Superior temporal gyrus (tissue), 1 donor: ENCODE results near the gene KLHL36.
"Not testable (repeated sequence)": the region's sequence is repeated elsewhere in the genome, so short reads cannot be mapped to it uniquely, and the experiment has no call there.

Experiments used
- DNase-seq: peaks from one replicate; pipeline ENCODE4 v3.0.0-alpha.2; 2016; ENCODE audit errors: extremely low spot score

The KLHL36 gene

DNA sequence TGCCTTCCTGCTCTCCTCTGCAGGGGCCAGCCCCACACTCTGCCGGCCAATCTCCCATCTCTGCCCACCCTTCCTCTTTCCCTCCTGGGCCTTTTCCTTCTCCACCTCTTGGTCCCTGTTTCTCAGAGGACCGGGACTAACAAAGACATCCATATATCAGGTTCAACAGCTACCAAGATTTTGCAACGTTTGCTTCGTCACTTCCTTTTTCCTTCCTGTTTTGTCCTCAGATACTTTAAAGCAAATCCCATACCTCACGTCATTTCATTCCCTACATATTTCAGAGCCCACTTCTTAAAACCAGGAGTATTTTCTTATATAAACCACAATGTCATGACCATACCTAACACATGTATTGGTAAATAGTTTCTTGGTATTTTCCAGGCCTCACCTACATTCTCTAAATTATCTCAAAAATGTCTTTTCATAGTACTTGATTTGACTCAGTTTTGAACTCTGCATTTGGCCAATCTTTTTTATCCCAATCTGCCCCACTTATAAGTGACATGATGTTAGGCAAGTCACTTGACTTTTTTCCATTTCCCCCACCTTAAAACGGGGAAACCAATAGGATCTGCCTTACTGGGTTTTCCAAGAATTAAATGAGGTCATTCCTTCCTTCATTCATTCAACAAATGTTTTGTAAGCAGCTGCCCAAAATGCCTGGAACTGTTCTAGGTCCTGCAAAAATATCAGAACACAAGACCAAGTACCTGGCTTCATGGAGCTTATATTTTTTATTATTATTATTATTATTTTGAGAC lies 44.3 kb downstream of the KLHL36 start:
- DNase-seq, result no peak

DNA sequence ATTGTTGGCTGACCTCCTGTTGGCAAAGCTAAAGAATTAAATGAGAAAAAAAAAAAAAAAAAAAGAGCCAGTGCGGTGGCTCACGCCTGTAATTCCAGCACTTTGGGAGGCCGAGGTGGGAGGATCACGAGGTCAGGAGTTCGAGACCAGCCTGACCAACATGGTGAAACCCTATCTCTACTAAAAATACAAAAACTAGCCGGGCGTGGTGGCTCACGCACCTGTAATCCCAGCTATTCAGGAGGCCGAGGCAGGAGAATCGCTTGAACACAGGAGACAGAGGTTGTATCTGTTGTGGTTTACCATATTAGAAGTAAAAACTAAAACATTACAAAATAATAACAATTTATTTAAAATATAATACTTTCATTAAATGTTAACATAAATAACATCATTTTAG lies 45.6 kb downstream of the KLHL36 start:
- DNase-seq, result not testable (repeated sequence)

DNA sequence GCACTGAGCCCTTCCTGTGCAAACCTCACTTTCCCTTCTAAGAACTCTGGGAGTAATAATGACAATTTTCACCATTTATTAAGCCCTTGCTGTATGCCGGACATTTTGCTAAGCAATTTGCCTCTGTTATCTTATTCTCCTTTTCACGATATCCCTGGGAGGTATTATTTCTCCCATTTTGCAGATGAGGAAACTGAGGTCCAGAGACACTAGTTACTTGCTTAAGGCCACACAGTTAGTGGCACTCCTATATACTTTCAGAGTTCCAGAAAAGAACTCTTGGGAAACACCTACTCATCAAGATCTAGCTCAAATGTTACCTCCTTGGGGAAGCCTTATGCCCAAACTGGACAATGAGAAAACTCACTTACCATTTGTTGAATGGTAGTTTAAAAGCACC lies 46.7 kb downstream of the KLHL36 start:
- no peak for DNase-seq

DNA sequence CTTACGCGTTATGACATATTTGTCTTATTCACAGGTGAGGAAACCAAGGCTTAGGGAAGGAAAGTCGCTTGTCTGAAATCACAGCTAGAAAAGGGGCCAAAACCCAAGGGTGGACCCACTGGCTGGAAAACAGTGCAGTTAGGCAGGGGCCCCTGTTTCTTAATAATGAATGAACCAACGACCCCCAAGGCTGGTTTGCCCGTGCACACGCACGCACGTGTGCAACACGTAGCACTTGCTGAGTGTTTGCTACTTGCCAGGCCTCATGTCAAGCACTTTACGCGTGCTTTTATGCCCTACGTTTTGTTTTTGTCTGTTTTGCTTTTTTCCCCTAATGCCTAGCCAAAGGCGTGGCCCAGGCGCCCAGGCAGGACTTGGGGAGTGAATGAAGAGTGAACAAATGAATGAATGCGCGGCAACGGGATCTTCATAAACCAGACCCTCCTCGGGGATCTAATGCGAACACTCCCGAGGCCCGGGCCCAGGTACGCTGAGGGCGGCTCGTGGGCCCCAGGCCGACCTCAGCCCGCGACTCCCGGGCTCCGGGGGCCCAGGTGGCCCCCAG lies 50.9 kb downstream of the KLHL36 start:
- no peak for DNase-seq

DNA sequence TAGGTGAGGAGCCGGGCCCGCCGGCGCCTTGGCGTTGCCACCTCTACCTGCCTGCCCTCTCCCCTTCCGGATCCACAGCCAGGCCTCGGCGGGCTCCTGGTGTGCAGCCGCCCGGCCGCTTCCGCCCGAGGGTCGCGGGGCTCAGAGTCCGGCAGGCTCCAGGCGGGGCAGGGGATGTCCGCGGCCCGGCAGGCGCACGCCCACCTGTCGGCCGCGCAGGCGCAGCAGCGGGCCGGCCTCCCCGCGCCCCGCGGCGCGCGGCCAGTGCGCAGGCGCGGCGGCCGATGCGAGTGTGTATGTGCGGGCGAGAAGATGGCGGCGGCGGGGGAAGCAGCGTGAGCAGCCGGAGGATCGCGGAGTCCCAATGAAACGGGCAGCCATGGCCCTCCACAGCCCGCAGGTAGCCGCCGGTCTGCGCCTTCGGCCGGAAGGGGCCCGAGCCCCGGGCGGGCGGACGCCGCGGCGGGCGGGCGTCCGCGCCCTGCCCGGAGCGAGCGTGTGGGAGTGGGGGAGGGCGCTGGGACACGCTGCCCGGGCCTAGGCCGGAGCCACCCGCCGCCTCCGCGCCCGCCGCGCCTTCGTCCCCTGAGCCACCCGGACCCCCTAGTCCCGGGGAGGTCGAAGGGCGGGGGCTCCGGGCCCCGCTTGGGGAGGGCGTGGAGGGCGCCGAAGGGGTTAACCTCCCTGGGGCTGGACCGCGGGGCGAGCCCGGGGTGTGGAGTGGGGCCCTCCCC lies 51.6 kb downstream of the KLHL36 start, which contains the start of gene USP10:
Gene USP10, plus strand, starts transcription at position 289 of the 734 bp plus-strand sequence. Its CDS starts 91 bp downstream, at position 380.
- peak; percentile 74 for DNase-seq

DNA sequence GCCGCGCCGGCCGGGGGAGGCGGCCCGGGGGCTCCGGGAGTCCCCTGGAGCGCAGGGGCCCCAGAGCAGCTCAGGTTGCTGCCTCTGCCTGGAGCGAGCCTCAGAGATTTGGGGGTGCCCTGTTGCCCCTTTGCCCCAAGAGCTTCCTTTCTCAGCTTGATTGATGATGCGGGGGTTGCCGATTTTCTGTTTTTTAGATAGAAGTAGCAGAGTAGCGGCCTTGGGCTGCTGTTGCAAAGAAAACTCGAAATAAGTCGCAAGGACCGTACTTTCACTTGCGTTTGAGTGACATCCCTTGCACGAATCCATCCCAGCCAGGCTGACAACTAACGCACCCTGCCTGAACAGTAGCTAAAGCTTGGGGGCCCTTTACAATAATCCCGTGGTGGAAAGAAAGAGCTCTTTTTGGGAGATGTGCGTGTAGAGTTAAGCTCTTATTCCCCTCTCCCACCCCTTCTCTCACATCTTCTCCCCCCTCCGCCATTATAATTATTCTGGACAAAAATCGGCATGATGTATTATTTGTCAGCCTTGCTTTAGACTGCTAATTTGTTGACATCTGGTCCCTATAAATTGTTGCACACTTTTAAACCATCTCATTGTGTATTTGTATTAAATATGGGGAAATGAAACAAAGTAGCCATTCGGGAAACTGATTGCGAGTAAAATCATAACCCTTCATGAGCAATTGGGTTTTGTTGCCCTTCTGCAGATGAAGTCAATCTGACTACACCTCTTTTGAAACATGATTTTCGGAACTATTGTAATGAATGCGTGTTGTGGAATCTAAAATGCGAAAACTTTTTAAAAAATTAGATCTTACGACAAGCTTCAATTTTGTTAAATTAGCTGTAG lies 52.4 kb downstream of the KLHL36 start:
- DNase-seq, result peak; percentile 61

DNA sequence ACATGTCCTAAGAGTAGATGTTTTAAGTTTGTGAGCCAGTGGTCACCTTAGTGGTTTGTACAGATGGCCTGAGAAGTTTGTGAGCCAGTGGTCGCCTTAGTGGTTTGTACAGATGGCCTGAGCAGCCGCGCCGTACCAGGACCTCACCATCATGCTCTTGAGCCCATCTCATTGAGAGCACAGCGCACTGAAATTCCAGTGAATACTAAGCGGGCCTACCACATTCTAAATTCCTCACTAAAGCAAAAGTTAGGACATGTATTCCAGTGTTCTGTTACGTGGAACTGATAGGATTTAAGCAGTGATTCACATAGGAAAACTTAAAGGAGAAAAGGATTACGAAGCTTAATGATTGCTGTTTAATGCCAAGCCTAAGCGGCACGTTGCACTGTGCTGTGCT lies 55.4 kb downstream of the KLHL36 start:
- no peak for DNase-seq

DNA sequence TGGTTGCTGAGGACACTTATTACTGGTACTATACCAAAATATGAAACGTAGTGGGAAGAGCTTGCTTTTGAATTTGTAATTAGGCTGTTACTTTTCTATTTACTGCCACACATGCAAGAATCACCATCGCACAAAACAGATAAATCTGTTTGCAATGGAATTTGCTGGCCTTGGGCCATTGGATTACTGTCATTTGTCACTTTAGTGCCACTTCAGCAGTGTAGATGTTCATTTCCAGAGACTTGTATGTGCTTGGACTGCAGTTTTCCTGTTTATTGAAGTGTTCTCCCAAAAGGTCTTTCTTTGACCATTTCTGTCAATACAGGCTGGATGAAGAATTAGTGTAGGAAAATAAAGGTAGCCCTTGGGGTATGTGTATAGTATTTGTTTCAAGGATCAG lies 55.9 kb downstream of the KLHL36 start:
- no peak for DNase-seq

DNA sequence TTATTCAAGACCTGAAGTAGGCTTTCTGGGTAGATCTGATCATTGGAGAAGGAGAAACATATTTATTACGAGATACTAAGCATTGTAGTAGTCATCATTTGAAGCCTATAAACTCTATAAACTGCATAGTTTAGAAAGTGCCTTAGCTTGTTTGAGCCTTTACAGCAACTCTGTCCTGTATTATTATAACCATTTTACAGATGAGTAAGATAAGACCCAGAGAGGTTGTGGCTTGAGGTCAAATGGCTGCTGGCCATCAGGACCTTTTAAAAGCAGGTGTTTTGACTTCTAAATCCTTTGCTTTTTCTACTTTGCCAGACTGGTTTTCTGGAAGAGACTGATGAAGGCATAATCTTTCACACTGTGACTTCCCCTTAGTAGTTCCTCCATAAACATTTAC lies 58.5 kb downstream of the KLHL36 start:
- no peak for DNase-seq

DNA sequence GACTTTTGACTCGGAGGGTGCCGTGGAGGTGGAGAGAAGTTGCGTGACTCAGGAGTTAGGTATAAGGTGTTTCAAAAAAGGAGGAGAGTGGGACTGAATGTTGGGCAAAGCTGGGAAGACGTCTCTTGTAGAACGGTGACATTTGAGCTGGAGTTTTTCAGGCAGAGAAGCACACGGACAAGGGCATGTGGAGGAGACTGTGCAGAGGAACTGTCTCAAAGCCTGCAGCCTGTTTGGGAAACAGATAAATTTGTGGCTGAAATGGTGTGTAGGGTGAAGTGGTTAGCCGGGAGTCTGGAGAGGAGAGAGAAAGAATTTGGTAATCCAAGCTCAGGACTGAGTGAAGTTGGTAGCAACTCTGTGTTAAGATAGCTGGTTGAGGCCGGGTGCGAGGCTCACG lies 61.3 kb downstream of the KLHL36 start:
- DNase-seq, result no peak

DNA sequence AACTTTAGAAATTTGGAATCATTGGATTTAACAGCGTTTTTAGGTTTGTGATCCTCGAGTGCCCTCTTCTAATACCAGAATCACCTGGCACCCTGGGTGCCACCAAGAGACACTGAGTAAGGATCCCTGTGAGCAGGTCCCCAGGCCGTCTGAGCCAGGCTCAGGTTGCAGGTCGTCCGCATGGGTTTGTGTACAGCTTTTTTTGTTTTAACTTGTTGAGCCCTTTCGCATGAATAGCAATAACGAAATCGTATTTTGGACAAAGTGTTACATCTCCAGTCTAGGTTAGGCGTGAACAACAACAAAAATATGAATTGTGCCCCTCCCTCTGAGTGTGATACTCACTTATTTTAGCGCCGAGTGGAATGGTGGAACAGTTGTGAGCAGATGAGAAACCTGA lies 62.4 kb downstream of the KLHL36 start:
- no peak for DNase-seq
